ENCODE measurements around the gene FNIP1. TPM values are rescaled to one million over a fixed set of nuclear protein-coding genes. Genes with fewer than 3 reads are reported as not detected.
A peak's percentile ranks its signal among the peaks of the same experiment; 100 is the strongest.

Gene FNIP1
- total and polyA plus RNA-seq, 2 experiments from 2014 or later: 8.2 to 27.9 TPM

- TF ChIP-seq CTCF (conservative IDR thresholded peaks at IDR 0.05; ENCODE audit: low read depth in 2 of 2) (no peak), ZNF331 (CRISPR knock-in tag; IDR thresholded peaks at IDR 0.05; ENCODE audit: low read depth) (no peak), STAT1 (IDR thresholded peaks at IDR 0.05; ENCODE audit: unreplicated experiment) (no peak), NANOG (IDR thresholded peaks at IDR 0.05; ENCODE audit: borderline replicate concordance) (no peak), REST (IDR thresholded peaks at IDR 0.05; ENCODE audit: unreplicated experiment) (no peak), EZH2phosphoT487 (IDR thresholded peaks at IDR 0.05; ENCODE audit: unreplicated experiment) (no peak), ZNF114 (CRISPR knock-in tag; IDR thresholded peaks at IDR 0.05) (no peak)
Observed at GRCh38 chr5:131617140-131617822, 179.5 kb downstream of the FNIP1 start (continued).

- Histone ChIP-seq H2AFZ (no peak overlapping the region), H3K36me3 (ENCODE audit: insufficient read depth) (no peaks in the 10 kb centered on the region), H4K20me1 (replicated peaks; ENCODE audit: insufficient read depth) (peaks cover 25% of the 10 kb centered on the region), H3K4me1 (ENCODE audit: insufficient read depth) (peaks cover 17% of the 10 kb centered on the region), H3K27me3 (ENCODE audit: insufficient read depth) (no peaks in the 10 kb centered on the region), H3K27ac (ENCODE audit: low read depth) (no peak overlapping the region), H3F3A (replicated peaks; ENCODE audit: low read depth) (no peaks in the 10 kb centered on the region), H3K9me2 (ENCODE audit: insufficient read depth) (no peaks in the 10 kb centered on the region), H3K4me3 (no peak overlapping the region), H3K79me2 (replicated peaks; ENCODE audit: insufficient read depth) (peaks cover 100% of the 10 kb centered on the region), H3K4me2 (no peak overlapping the region)
- Mint-ChIP-seq H3K27ac (peak overlapping the region; percentile 2; the same call in 1 of the 2 replicates), H3K27me3 (ENCODE audit: insufficient read depth, low read depth, poor library complexity) (peaks cover 3% of the 10 kb centered on the region), H3K36me3 (ENCODE audit: low read depth) (no peaks in the 10 kb centered on the region), H3K9me3 (no peaks in the 10 kb centered on the region), H3K4me3 (no peak overlapping the region), H3K4me1 (peaks cover 8% of the 10 kb centered on the region)
- DNase-seq (ENCODE audit: low spot score) (no peak), ATAC-seq (no peak)
- TF ChIP-seq STAT1 (IDR thresholded peaks at IDR 0.05; ENCODE audit: unreplicated experiment) (no peak), NANOG (IDR thresholded peaks at IDR 0.05; ENCODE audit: borderline replicate concordance) (no peak), REST (IDR thresholded peaks at IDR 0.05; ENCODE audit: unreplicated experiment) (no peak), POLR2AphosphoS5 (IDR thresholded peaks at IDR 0.05; ENCODE audit: low read depth) (no peak), JUNB (IDR thresholded peaks at IDR 0.05; ENCODE audit: unreplicated experiment) (no peak), EZH2phosphoT487 (IDR thresholded peaks at IDR 0.05; ENCODE audit: unreplicated experiment) (no peak), EZH2 (IDR thresholded peaks at IDR 0.05; ENCODE audit: low read depth, unreplicated experiment) (no peak)
Observed at GRCh38 chr5:131615957-131616356, 180.9 kb downstream of the FNIP1 start.

Data from GM23338 (cell line).